Keratinocyte (primary cell): ENCODE data around the gene ERMARD. TPM values are rescaled to one million over a fixed set of nuclear protein-coding genes. Genes with fewer than 3 reads are reported as not detected.

Experiments used
- DNase-seq: peaks from one replicate; pipeline ENCODE4 v3.0.0-alpha.2; 2011; ENCODE audit warnings: low read depth, missing footprints, low spot score
- FAIRE-seq: peaks from 2 replicates; lab custom pipeline; 2011; peaks lifted over from hg19 to GRCh38; lab: Jason Lieb, UNC
- H2AFZ ChIP-seq: 2 replicates; pipeline ENCODE4 v1.6.0; 2012; ENCODE audit warnings: low read length, control low read depth, inconsistent platforms; ENCODE audit not compliant: control insufficient read depth
- H3K27ac ChIP-seq: 2 replicates; pipeline ENCODE4 v1.5.1; 2011; ENCODE audit warnings: low read length; ENCODE audit not compliant: control insufficient read depth, insufficient read depth
- H3K27me3 ChIP-seq: 3 replicates; pipeline ENCODE4 v1.6.0; 2011; ENCODE audit warnings: low read length; ENCODE audit not compliant: control insufficient read depth, insufficient read depth; ENCODE audit errors: extremely low read depth
- H3K36me3 ChIP-seq, 2 experiments: 2 replicates in 1 of 2; 3 replicates in 1 of 2; pipeline ENCODE4 v1.5.1; 2011; ENCODE audit warnings: low read length in 2 of 2, mild to moderate bottlenecking in 1 of 2; ENCODE audit not compliant: control insufficient read depth in 2 of 2, insufficient read depth in 2 of 2; ENCODE audit errors: extremely low read depth in 1 of 2
- H3K4me1 ChIP-seq: 3 replicates; pipeline ENCODE4 v1.5.1; 2011; ENCODE audit warnings: low read length; ENCODE audit not compliant: control insufficient read depth, insufficient read depth; ENCODE audit errors: extremely low read depth
- H3K4me2 ChIP-seq: 3 replicates; pipeline ENCODE4 v1.6.0; 2011; ENCODE audit warnings: low read depth, low read length; ENCODE audit not compliant: control insufficient read depth, insufficient read depth; ENCODE audit errors: extremely low read depth
- H3K4me3 ChIP-seq, 3 experiments: fragments of 200-600 bp in 1 of 3; sonication (generic) in 1 of 3; 2 replicates in 2 of 3; 3 replicates in 1 of 3; pipeline ENCODE4 v1.5.1; 2011 to 2016; ENCODE audit warnings: low read length in 3 of 3, mild to moderate bottlenecking in 3 of 3, control low read depth in 2 of 3, inconsistent platforms in 1 of 3, low read depth in 1 of 3, mixed read lengths in 1 of 3, mixed run types in 1 of 3, moderate library complexity in 1 of 3; ENCODE audit not compliant: control insufficient read depth in 2 of 3, insufficient read depth in 2 of 3; ENCODE audit errors: extremely low read depth in 1 of 3
- H3K79me2 ChIP-seq: 2 replicates; pipeline ENCODE4 v1.6.0; 2012; ENCODE audit warnings: low read length; ENCODE audit not compliant: control insufficient read depth, insufficient read depth
- H3K9ac ChIP-seq: 3 replicates; pipeline ENCODE4 v1.6.0; 2011; ENCODE audit warnings: low read length; ENCODE audit not compliant: control insufficient read depth, insufficient read depth; ENCODE audit errors: extremely low read depth
- H3K9me1 ChIP-seq: 3 replicates; pipeline ENCODE4 v1.6.0; 2011; ENCODE audit warnings: low read length; ENCODE audit not compliant: control insufficient read depth, insufficient read depth; ENCODE audit errors: extremely low read depth
- H3K9me3 ChIP-seq: 2 replicates; pipeline ENCODE4 v1.5.1; 2012; ENCODE audit warnings: low read depth, low read length; ENCODE audit not compliant: control insufficient read depth
- H4K20me1 ChIP-seq: 3 replicates; pipeline ENCODE4 v1.6.0; 2011; ENCODE audit warnings: low read length; ENCODE audit not compliant: control insufficient read depth, insufficient read depth; ENCODE audit errors: extremely low read depth
- EZH2 ChIP-seq: IDR thresholded peaks from one replicate; pipeline ENCODE4 v1.6.1; 2012; ENCODE audit warnings: inconsistent platforms, mild to moderate bottlenecking, low read length, moderate library complexity
- dilution Hi-C: fragments of 300-500 bp; cut with MboI; formaldehyde crosslinking; loops from one replicate; pipeline ENCODE4 v1.7.0; 2020; ENCODE audit warnings: low sequenced_read_pairs; ENCODE audit not compliant: extremely low pct_ligation_motif_present
- polyA plus RNA-seq, 5 experiments: library from polyadenylated mRNA; depleted of rRNA in 3 of 5; stranded (reverse) in 3 of 5; stranded (forward) in 1 of 5; unstranded in 1 of 5; fragments of >200 nt; gene quantifications; 1 replicate in 1 of 5; 2 replicates in 3 of 5; 3 replicates in 1 of 5; pipeline versions ENCODE4 v1.2.1 to v1.2.3, GENCODE V29; 2011 to 2012; ENCODE audit warnings: missing spikeins in 2 of 5, low read depth in 1 of 5, low replicate concordance in 1 of 5
- TF ChIP-seq, protein P1 (sequence below), 3 experiments: IDR thresholded peaks in 1 of 3; conservative IDR thresholded peaks in 1 of 3; optimal IDR thresholded peaks in 1 of 3; 2 replicates in 2 of 3; 3 replicates in 1 of 3; pipeline versions ENCODE3 to v1.5.1; 2011; ENCODE audit warnings: low read length in 3 of 3, mild to moderate bottlenecking in 3 of 3, moderate library complexity in 2 of 3, control low read depth in 1 of 3, inconsistent platforms in 1 of 3; ENCODE audit not compliant: insufficient read depth in 2 of 3; ENCODE audit errors: extremely low read depth in 1 of 3

The ERMARD gene
- polyA plus RNA-seq, 1 donor (not counting 4 experiments of a cell fraction or from before 2014, with no cell fraction given): 37.9 TPM

- H3K4me3 ChIP-seq: no peak overlapping the region
- H2AFZ ChIP-seq: no peak overlapping the region
- dilution Hi-C loops: no loop called here
- TF ChIP-seq, protein P1, sequence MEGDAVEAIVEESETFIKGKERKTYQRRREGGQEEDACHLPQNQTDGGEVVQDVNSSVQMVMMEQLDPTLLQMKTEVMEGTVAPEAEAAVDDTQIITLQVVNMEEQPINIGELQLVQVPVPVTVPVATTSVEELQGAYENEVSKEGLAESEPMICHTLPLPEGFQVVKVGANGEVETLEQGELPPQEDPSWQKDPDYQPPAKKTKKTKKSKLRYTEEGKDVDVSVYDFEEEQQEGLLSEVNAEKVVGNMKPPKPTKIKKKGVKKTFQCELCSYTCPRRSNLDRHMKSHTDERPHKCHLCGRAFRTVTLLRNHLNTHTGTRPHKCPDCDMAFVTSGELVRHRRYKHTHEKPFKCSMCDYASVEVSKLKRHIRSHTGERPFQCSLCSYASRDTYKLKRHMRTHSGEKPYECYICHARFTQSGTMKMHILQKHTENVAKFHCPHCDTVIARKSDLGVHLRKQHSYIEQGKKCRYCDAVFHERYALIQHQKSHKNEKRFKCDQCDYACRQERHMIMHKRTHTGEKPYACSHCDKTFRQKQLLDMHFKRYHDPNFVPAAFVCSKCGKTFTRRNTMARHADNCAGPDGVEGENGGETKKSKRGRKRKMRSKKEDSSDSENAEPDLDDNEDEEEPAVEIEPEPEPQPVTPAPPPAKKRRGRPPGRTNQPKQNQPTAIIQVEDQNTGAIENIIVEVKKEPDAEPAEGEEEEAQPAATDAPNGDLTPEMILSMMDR (optimal IDR thresholded peaks at IDR 0.05 in 1 of 3, IDR thresholded peaks at IDR 0.05 in 1 of 3, conservative IDR thresholded peaks at IDR 0.05 in 1 of 3; ENCODE audit: extremely low read depth in 1 of 3, insufficient read depth in 2 of 3, low read length in 3 of 3): no peak
- no peak overlapping the region for H3K27ac ChIP-seq
- H4K20me1 ChIP-seq: peaks cover 2% of the 10 kb centered on the region
- H3K36me3 ChIP-seq: peaks cover 1 to 8% of the 10 kb centered on the region in 2 experiments
- no peaks in the 10 kb centered on the region for H3K9me3 ChIP-seq
- H3K4me2 ChIP-seq: no peak overlapping the region
- no peaks in the 10 kb centered on the region for H3K27me3 ChIP-seq
- no peak for FAIRE-seq
- H3K4me1 ChIP-seq: peaks cover 15% of the 10 kb centered on the region
- H3K9ac ChIP-seq: no peak overlapping the region
- peaks cover 28% of the 10 kb centered on the region for H3K79me2 ChIP-seq
- H3K9me1 ChIP-seq: no peaks in the 10 kb centered on the region
- DNase-seq: no peak
These were observed 32.3 kb upstream of the ERMARD start for GRCh38 chr6:169719117-169719516.

GRCh38 chr6:169720207-169720855, 31.1 kb upstream of the ERMARD start:
- dilution Hi-C loops: no loop called here
- Histone ChIP-seq H3K36me3 (peaks cover 0 to 1% of the 10 kb centered on the region in 2 experiments), H3K27me3 (no peaks in the 10 kb centered on the region), H3K4me1 (peaks cover 19% of the 10 kb centered on the region), H3K9ac (no peak overlapping the region), H3K9me1 (no peaks in the 10 kb centered on the region), H3K4me2 (no peak overlapping the region), H2AFZ (no peak overlapping the region), H3K4me3 (no peak overlapping the region), H3K9me3 (no peaks in the 10 kb centered on the region), H3K27ac (no peak overlapping the region), H4K20me1 (peaks cover 2% of the 10 kb centered on the region), H3K79me2 (peaks cover 28% of the 10 kb centered on the region)
- TF ChIP-seq, protein P1 (optimal IDR thresholded peaks at IDR 0.05 in 1 of 3, IDR thresholded peaks at IDR 0.05 in 1 of 3, conservative IDR thresholded peaks at IDR 0.05 in 1 of 3; ENCODE audit: extremely low read depth in 1 of 3, insufficient read depth in 2 of 3, low read length in 3 of 3): peak in 1 of 3 experiments; percentile 11
- no peak for TF ChIP-seq EZH2
- FAIRE-seq (no peak), DNase-seq (no peak)
